Gastroesophageal sphincter (tissue), 3 donors: ENCODE results near the gene MACROD2.

Source experiments
- CTCF ChIP-seq, 4 experiments: fragments of 200-600 bp in 2 of 4; fragments of 450-650 bp in 2 of 4; sonication (generic) in 1 of 4; IDR thresholded peaks; one replicate each; pipeline ENCODE4 v1.5.1; 2017 to 2019; ENCODE audit warnings: antibody characterized with exemption in 4 of 4, mild to moderate bottlenecking in 2 of 4, moderate library complexity in 2 of 4
- EP300 ChIP-seq: sonication (generic); formaldehyde crosslinking; IDR thresholded peaks from one replicate; pipeline ENCODE4 v1.6.1; 2017; ENCODE audit warnings: antibody characterized with exemption, mild to moderate bottlenecking

DNA sequence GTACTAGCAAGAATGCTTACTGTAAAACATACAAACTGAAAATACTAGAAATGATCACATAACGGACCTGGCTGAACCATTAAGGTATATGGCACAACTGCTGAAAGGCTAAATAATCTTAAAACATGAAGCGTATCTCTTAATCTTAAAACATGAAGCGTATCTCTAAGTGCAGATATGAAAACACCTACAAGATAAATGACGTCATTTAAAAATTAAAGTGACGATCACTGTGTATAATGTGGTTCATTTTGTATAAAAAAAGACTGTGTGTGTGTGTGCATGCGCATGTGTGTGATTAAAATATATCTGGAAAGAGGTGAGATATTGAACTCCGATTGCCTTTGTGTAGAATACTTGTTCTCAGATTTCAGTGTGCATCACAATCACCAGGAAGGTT lies 1797.5 kb downstream of the MACROD2 start:
- no peak for TF ChIP-seq EP300
- no peak for TF ChIP-seq CTCF (IDR thresholded peaks at IDR 0.05)
